SK-N-SH (cell line): ENCODE data around the gene HAPLN2. TPM values are rescaled to one million over a fixed set of nuclear protein-coding genes. Genes with fewer than 3 reads are reported as not detected.

Source experiments
- CTCF ChIA-PET: fragments of 300-600, 350-600 bp; formaldehyde crosslinking; extraction: SDS; loops from one replicate; lab custom pipeline; 2021; lab: Yijun Ruan, JAX
- POLR2A ChIA-PET: fragments of 350-600 bp; sonication (Branson Sonifier 250); formaldehyde crosslinking; extraction: SDS; loops from one replicate; lab custom pipeline; 2020; ENCODE audit warnings: antibody characterized with exemption, inconsistent platforms; lab: Yijun Ruan, JAX
- DNase-seq: peaks from one replicate; pipeline ENCODE4 v3.0.0; 2012
- H2AFZ ChIP-seq: fragments of 200-600 bp; sonication (generic); 2 replicates; pipeline ENCODE4 v1.8.1; 2016; ENCODE audit warnings: antibody characterized with exemption, mild to moderate bottlenecking, low read depth
- H3F3A ChIP-seq: fragments of 200-600 bp; sonication (generic); replicated peaks from 2 replicates; pipeline ENCODE3; 2016; ENCODE audit warnings: antibody characterized with exemption, mild to moderate bottlenecking; ENCODE audit not compliant: insufficient read depth
- H3K27ac ChIP-seq, 2 experiments: fragments of 200-500 bp in 1 of 2; fragments of 200-600 bp in 1 of 2; sonication (Bioruptor generic) in 1 of 2; sonication (generic), shearing (Covaris generic) in 1 of 2; 2 replicates each; pipeline versions ENCODE4 v1.5.1 to v1.6.1; 2014 to 2016; ENCODE audit warnings: low read depth in 2 of 2, inconsistent platforms in 1 of 2, low read length in 1 of 2, mild to moderate bottlenecking in 1 of 2, mixed read lengths in 1 of 2
- H3K27me3 ChIP-seq: fragments of 200-600 bp; sonication (generic), shearing (Covaris generic); 2 replicates; pipeline ENCODE4 v1.6.1; 2016; ENCODE audit warnings: mixed run types; ENCODE audit not compliant: insufficient read depth
- H3K36me3 ChIP-seq, 2 experiments: fragments of 200-500 bp in 1 of 2; fragments of 200-600 bp in 1 of 2; sonication (Bioruptor generic) in 1 of 2; sonication (generic) in 1 of 2; replicated peaks in 1 of 2; 2 replicates each; pipeline versions ENCODE3 to v1.5.1; 2014 to 2016; ENCODE audit warnings: low read length in 1 of 2, mild to moderate bottlenecking in 1 of 2; ENCODE audit not compliant: insufficient read depth in 2 of 2, control insufficient read depth in 1 of 2
- H3K4me1 ChIP-seq, 2 experiments: fragments of 200-500 bp in 1 of 2; fragments of 200-600 bp in 1 of 2; sonication (Bioruptor generic) in 1 of 2; sonication (generic), shearing (Covaris generic) in 1 of 2; 2 replicates each; pipeline versions ENCODE4 v1.5.1 to v1.6.1; 2014 to 2016; ENCODE audit warnings: low read depth in 1 of 2, low read length in 1 of 2, mixed run types in 1 of 2; ENCODE audit not compliant: insufficient read depth in 2 of 2, control insufficient read depth in 1 of 2
- H3K4me2 ChIP-seq: fragments of 200-600 bp; sonication (generic), shearing (Covaris generic); 2 replicates; pipeline ENCODE4 v1.6.1; 2017; ENCODE audit warnings: mixed run types
- H3K4me3 ChIP-seq, 2 experiments: fragments of 200-500 bp in 1 of 2; fragments of 200-600 bp in 1 of 2; sonication (Bioruptor generic) in 1 of 2; sonication (generic), shearing (Covaris generic) in 1 of 2; 2 replicates each; pipeline versions ENCODE4 v1.5.1 to v1.8.1; 2014 to 2016; ENCODE audit warnings: low read depth in 2 of 2, inconsistent platforms in 1 of 2, low read length in 1 of 2, mild to moderate bottlenecking in 1 of 2, mixed read lengths in 1 of 2, moderate library complexity in 1 of 2
- H3K79me2 ChIP-seq: fragments of 200-600 bp; sonication (generic); 2 replicates; pipeline ENCODE4 v1.8.1; 2017; ENCODE audit warnings: mild to moderate bottlenecking; ENCODE audit not compliant: insufficient read depth
- H3K9ac ChIP-seq: fragments of 200-600 bp; sonication (generic); 2 replicates; pipeline ENCODE4 v1.6.1; 2017; ENCODE audit warnings: mixed run types
- H3K9me2 ChIP-seq: fragments of 200-600 bp; sonication (generic); 2 replicates; pipeline ENCODE4 v1.6.1; 2017; ENCODE audit warnings: mixed run types
- H3K9me3 ChIP-seq: fragments of 200-600 bp; sonication (generic); 2 replicates; pipeline ENCODE4 v1.6.1; 2017; ENCODE audit warnings: mixed run types, mild to moderate bottlenecking, moderate library complexity
- H4K20me1 ChIP-seq: fragments of 200-600 bp; sonication (generic); 2 replicates; pipeline ENCODE4 v1.6.1; 2017; ENCODE audit warnings: mild to moderate bottlenecking, mixed run types; ENCODE audit not compliant: insufficient read depth
- EZH2phosphoT487 ChIP-seq: fragments of 200-600 bp; sonication (generic); IDR thresholded peaks from 2 replicates; pipeline ENCODE4 v1.6.1; 2017; ENCODE audit warnings: low read depth, mixed run types, mild to moderate bottlenecking, antibody characterized with exemption, moderate library complexity, borderline replicate concordance
- FOXJ3 ChIP-seq: sonication (generic); formaldehyde crosslinking; IDR thresholded peaks from 2 replicates; pipeline ENCODE4 v1.5.1; 2020; ENCODE audit warnings: mild to moderate bottlenecking, missing genetic modification reagents
- FOXM1 ChIP-seq: IDR thresholded peaks from 2 replicates; pipeline ENCODE4 v1.4.0; 2012; ENCODE audit warnings: low read depth, mild to moderate bottlenecking
- GABPA ChIP-seq: IDR thresholded peaks from 2 replicates; pipeline ENCODE4 v1.4.0; 2012; ENCODE audit warnings: low read depth, mild to moderate bottlenecking
- JUND ChIP-seq: IDR thresholded peaks from 2 replicates; pipeline ENCODE4 v1.4.0; 2012
- MEF2A ChIP-seq: IDR thresholded peaks from 2 replicates; pipeline ENCODE4 v1.4.0; 2012; ENCODE audit warnings: low read depth, borderline replicate concordance
- MXI1 ChIP-seq: IDR thresholded peaks from 2 replicates; pipeline ENCODE4 v1.6.1; 2012; ENCODE audit warnings: mild to moderate bottlenecking, low read depth, low read length, improper control_type of control experiment
- POLR2AphosphoS5 ChIP-seq: IDR thresholded peaks from 2 replicates; pipeline ENCODE4 v1.6.1; 2012; ENCODE audit warnings: low read depth, low read length
- RAD21 ChIP-seq: IDR thresholded peaks from 2 replicates; pipeline ENCODE4 v1.6.1; 2012; ENCODE audit warnings: mild to moderate bottlenecking, low read length
- RCOR1 ChIP-seq: fragments of 150-350 bp; IDR thresholded peaks from 2 replicates; pipeline ENCODE4 v1.6.1; 2017; ENCODE audit warnings: antibody characterized with exemption, low read length
- RXRA ChIP-seq: IDR thresholded peaks from 2 replicates; pipeline ENCODE4 v1.4.0; 2012; ENCODE audit warnings: low read depth, mild to moderate bottlenecking, borderline replicate concordance
- SIN3A ChIP-seq: IDR thresholded peaks from 2 replicates; pipeline ENCODE4 v1.6.1; 2012; ENCODE audit warnings: low read depth, mild to moderate bottlenecking, low read length, moderate library complexity, borderline replicate concordance
- SMC3 ChIP-seq: IDR thresholded peaks from 2 replicates; pipeline ENCODE4 v1.6.1; 2012; ENCODE audit warnings: low read depth, low read length, improper control_type of control experiment
- TAF1 ChIP-seq: IDR thresholded peaks from 2 replicates; pipeline ENCODE4 v1.6.1; 2012; ENCODE audit warnings: low read depth, mild to moderate bottlenecking, low read length, moderate library complexity, borderline replicate concordance
- TCF12 ChIP-seq: IDR thresholded peaks from 2 replicates; pipeline ENCODE4 v1.4.0; 2012
- TEAD4 ChIP-seq: IDR thresholded peaks from 2 replicates; pipeline ENCODE4 v1.4.0; 2012; ENCODE audit warnings: mild to moderate bottlenecking, borderline replicate concordance; ENCODE audit not compliant: insufficient read depth
- WGBS: methylation state at CpG from one replicate; pipeline ENCODE4 v1.1.6; 2017; ENCODE audit warnings: low lambda C conversion rate; 5-methylcytosine and 5-hydroxymethylcytosine counted together
- polyA plus RNA-seq, 3 experiments: library from polyadenylated mRNA; depleted of rRNA; stranded (reverse); fragments of >200 nt; gene quantifications; 2 replicates each; pipeline ENCODE4 v1.2.3, GENCODE V29; 2012
- TF ChIP-seq, protein P1 (sequence below): IDR thresholded peaks from 2 replicates; pipeline ENCODE4 v1.4.0; 2012; ENCODE audit warnings: low read depth, borderline replicate concordance

Gene HAPLN2
- polyA plus RNA-seq, 1 of the 3 experiments (the other 2 are of a cell fraction) = 0.20 TPM

DNA sequence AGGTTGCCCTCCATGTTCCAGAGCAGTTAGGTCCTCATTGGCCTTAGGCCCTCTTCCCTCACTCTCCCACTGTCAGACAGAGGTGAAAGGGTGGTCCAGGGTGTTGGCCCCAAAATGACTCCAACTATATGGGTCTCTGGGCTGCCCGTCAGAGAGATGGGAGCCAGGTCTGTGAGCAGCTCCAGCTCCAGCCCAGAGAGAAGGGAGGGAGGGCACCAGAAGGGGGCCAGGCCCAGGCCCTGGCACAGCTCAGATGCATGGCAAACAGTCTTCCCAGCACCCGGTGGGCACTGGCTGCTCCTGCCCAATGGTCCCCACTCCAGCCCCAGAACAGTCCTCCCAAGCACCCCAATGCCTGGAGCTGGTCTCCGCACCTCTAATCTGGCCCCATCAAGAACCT, 24.9 kb downstream of the HAPLN2 start:
- 70% methylated on average over 2 of the region's 3 CpGs for WGBS
- Histone ChIP-seq H3K9me2 (no peaks in the 10 kb centered on the region), H2AFZ (no peak overlapping the region), H4K20me1 (no peaks in the 10 kb centered on the region), H3K27ac (no peak overlapping the region)
- POLR2A ChIA-PET = interaction anchor here (1.0 kb wide), 1 partner anchor 143 kb away, joined by 3 read pairs; the partner anchor contains the start of gene MEF2D
- TF ChIP-seq TCF12 = no peak
- no peak for TF ChIP-seq MXI1
- TF ChIP-seq, protein P1, sequence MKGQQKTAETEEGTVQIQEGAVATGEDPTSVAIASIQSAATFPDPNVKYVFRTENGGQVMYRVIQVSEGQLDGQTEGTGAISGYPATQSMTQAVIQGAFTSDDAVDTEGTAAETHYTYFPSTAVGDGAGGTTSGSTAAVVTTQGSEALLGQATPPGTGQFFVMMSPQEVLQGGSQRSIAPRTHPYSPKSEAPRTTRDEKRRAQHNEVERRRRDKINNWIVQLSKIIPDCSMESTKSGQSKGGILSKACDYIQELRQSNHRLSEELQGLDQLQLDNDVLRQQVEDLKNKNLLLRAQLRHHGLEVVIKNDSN = no peak
- TF ChIP-seq FOXJ3 (CRISPR knock-in tag) = no peak
- TF ChIP-seq SIN3A = no peak
- TF ChIP-seq JUND = no peak
- TF ChIP-seq RXRA = no peak
- TF ChIP-seq SMC3 = no peak
- no peak for TF ChIP-seq POLR2AphosphoS5
- TF ChIP-seq TAF1 = no peak
- TF ChIP-seq, all 33 proteins: peak for 0
- Histone ChIP-seq H3K4me3 (no peak overlapping the region), H3K4me1 (peaks cover 0 to 21% of the 10 kb centered on the region in 2 experiments; a peak in 1 of 4 replicates), H3K9me3 (no peaks in the 10 kb centered on the region), H3K27me3 (peaks cover 16% of the 10 kb centered on the region), H3K36me3 (no peaks in the 10 kb centered on the region), H3K4me2 (no peak overlapping the region), H3K9ac (no peak overlapping the region), H3F3A (peaks cover 5% of the 10 kb centered on the region), H3K79me2 (no peaks in the 10 kb centered on the region)
- CTCF ChIA-PET = interaction anchor here (0.6 to 17.8 kb wide), 9 partner anchors 14 to 82 kb away, joined by 3 to 252 read pairs (median 3); partner anchors contain the start of genes HAPLN2 and NES
- DNase-seq = no peak

DNA sequence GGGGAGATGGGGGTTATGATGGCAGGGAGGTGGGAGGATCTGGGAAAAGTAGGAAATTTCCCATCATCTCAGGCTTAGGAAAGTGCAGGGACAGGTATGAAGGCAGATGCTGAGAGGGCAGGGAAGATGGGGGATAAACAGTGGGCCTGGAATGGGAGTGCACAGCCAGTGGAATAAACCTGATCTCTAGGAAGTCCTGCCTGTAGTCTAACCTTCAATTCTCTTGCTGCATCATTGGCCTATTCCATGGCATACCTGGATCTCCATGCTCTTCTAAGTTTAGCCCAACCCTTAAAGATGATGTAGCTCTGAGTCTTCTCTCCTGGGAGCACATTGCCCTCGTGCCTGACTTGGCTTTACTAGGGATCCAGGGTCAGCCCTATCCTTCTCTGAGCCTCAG, 25.4 kb downstream of the HAPLN2 start:
- CTCF ChIA-PET = interaction anchor here (0.8 to 17.8 kb wide), 6 partner anchors 14 to 81 kb away, joined by 3 to 252 read pairs (median 7); no protein-coding TSS in a partner anchor
- H3K79me2 ChIP-seq = no peaks in the 10 kb centered on the region
- H3F3A ChIP-seq = peaks cover 5% of the 10 kb centered on the region
- H4K20me1 ChIP-seq = no peaks in the 10 kb centered on the region
- no peaks in the 10 kb centered on the region for H3K9me2 ChIP-seq
- no peak for TF ChIP-seq FOXM1
- TF ChIP-seq MEF2A = no peak
- TF ChIP-seq, protein P1 = no peak
- TF ChIP-seq RAD21 = no peak
- no peak for TF ChIP-seq EZH2phosphoT487
- TF ChIP-seq GABPA = no peak
- TF ChIP-seq RCOR1 = no peak
- no peak for TF ChIP-seq TEAD4
- peaks cover 0 to 16% of the 10 kb centered on the region in 2 experiments; a peak in 1 of 4 replicates for H3K4me1 ChIP-seq
- no peaks in the 10 kb centered on the region for H3K9me3 ChIP-seq
- POLR2A ChIA-PET = no interaction called here
- no peak for DNase-seq
- no peak overlapping the region for H3K9ac ChIP-seq
- H3K27me3 ChIP-seq = peaks cover 12% of the 10 kb centered on the region
- H3K27ac ChIP-seq = no peak overlapping the region
- no peak overlapping the region for H2AFZ ChIP-seq
- H3K4me2 ChIP-seq = no peak overlapping the region
- WGBS = 50% methylated on average over 1 of the region's 1 CpG
- no peak overlapping the region for H3K4me3 ChIP-seq
- H3K36me3 ChIP-seq = no peaks in the 10 kb centered on the region
